ENCODE data around the gene EYA4.

DNA sequence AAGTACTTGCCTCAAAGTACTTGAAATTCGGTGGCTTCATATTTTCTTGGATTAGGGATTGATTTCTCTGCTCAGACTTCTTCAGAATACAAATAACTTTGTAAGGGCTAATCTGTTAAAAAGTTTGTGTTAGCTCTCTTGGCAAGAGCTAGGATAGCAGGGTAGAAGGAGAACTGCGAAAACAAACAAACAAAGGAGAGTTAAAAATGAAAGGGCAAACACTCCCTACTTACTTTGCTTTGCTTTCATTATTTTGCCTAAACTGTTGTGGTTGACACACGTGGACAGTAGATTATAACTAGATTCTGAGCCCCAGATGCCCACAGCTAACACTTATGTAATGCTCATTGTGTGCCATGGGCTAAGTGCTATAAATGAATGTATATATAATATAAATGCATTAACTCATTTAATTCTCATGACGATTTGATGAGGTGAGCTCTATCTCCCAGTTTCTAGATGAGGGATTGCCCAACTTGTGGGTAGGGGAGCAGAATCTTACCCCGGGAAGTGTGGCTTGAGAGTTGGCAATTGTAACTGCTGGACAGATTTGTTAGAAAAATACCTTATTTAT, 48.7 kb downstream of the EYA4 start:
- TF ChIP-seq RCOR1 (IDR thresholded peaks at IDR 0.05; ENCODE audit: low read length), result no peak
- TF ChIP-seq, protein P1, sequence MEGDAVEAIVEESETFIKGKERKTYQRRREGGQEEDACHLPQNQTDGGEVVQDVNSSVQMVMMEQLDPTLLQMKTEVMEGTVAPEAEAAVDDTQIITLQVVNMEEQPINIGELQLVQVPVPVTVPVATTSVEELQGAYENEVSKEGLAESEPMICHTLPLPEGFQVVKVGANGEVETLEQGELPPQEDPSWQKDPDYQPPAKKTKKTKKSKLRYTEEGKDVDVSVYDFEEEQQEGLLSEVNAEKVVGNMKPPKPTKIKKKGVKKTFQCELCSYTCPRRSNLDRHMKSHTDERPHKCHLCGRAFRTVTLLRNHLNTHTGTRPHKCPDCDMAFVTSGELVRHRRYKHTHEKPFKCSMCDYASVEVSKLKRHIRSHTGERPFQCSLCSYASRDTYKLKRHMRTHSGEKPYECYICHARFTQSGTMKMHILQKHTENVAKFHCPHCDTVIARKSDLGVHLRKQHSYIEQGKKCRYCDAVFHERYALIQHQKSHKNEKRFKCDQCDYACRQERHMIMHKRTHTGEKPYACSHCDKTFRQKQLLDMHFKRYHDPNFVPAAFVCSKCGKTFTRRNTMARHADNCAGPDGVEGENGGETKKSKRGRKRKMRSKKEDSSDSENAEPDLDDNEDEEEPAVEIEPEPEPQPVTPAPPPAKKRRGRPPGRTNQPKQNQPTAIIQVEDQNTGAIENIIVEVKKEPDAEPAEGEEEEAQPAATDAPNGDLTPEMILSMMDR (IDR thresholded peaks at IDR 0.05), result no peak
- TF ChIP-seq, protein P2, sequence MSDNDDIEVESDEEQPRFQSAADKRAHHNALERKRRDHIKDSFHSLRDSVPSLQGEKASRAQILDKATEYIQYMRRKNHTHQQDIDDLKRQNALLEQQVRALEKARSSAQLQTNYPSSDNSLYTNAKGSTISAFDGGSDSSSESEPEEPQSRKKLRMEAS (IDR thresholded peaks at IDR 0.05; ENCODE audit: low read depth), result no peak
- no peak for TF ChIP-seq TAF1 (IDR thresholded peaks at IDR 0.05; ENCODE audit: borderline replicate concordance, low read depth, low read length)
- TF ChIP-seq POLR2AphosphoS5 (IDR thresholded peaks at IDR 0.05; ENCODE audit: low read depth, low read length), result no peak
- no peak for TF ChIP-seq FOXM1 (IDR thresholded peaks at IDR 0.05; ENCODE audit: low read depth)
- TF ChIP-seq, protein P3, sequence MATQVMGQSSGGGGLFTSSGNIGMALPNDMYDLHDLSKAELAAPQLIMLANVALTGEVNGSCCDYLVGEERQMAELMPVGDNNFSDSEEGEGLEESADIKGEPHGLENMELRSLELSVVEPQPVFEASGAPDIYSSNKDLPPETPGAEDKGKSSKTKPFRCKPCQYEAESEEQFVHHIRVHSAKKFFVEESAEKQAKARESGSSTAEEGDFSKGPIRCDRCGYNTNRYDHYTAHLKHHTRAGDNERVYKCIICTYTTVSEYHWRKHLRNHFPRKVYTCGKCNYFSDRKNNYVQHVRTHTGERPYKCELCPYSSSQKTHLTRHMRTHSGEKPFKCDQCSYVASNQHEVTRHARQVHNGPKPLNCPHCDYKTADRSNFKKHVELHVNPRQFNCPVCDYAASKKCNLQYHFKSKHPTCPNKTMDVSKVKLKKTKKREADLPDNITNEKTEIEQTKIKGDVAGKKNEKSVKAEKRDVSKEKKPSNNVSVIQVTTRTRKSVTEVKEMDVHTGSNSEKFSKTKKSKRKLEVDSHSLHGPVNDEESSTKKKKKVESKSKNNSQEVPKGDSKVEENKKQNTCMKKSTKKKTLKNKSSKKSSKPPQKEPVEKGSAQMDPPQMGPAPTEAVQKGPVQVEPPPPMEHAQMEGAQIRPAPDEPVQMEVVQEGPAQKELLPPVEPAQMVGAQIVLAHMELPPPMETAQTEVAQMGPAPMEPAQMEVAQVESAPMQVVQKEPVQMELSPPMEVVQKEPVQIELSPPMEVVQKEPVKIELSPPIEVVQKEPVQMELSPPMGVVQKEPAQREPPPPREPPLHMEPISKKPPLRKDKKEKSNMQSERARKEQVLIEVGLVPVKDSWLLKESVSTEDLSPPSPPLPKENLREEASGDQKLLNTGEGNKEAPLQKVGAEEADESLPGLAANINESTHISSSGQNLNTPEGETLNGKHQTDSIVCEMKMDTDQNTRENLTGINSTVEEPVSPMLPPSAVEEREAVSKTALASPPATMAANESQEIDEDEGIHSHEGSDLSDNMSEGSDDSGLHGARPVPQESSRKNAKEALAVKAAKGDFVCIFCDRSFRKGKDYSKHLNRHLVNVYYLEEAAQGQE (IDR thresholded peaks at IDR 0.05; ENCODE audit: low read depth, low read length), result no peak
- TF ChIP-seq GABPA (IDR thresholded peaks at IDR 0.05; ENCODE audit: low read depth), result no peak
- TF ChIP-seq EP300 (IDR thresholded peaks at IDR 0.05; ENCODE audit: borderline replicate concordance in 1 of 2, low read depth in 1 of 2, low read length in 1 of 2), result no peak
- no peak for TF ChIP-seq MXI1 (IDR thresholded peaks at IDR 0.05; ENCODE audit: low read depth, low read length)
- TF ChIP-seq RFX5 (IDR thresholded peaks at IDR 0.05; ENCODE audit: low read length), result no peak
- no peak for TF ChIP-seq USF2 (IDR thresholded peaks at IDR 0.05; ENCODE audit: borderline replicate concordance, low read depth, low read length)
- no peak for TF ChIP-seq YY1 (IDR thresholded peaks at IDR 0.05; ENCODE audit: low read depth)
